HCT116 (cell line): ENCODE measurements around the gene PDGFA.

Source experiments
- CEBPB ChIP-seq: IDR thresholded peaks from 2 replicates; pipeline ENCODE4 v1.6.1; 2012; ENCODE audit warnings: low read depth
- CTCF ChIP-seq, 3 experiments: fragments of 200-600 bp in 1 of 3; sonication (generic) in 1 of 3; IDR thresholded peaks in 2 of 3; conservative IDR thresholded peaks in 1 of 3; 2 replicates each; pipeline ENCODE4 v1.5.1; 2012 to 2017; ENCODE audit warnings: low read depth in 2 of 3, low read length in 2 of 3, antibody characterized with exemption in 1 of 3, borderline replicate concordance in 1 of 3, control low read depth in 1 of 3, mild to moderate bottlenecking in 1 of 3, mixed read lengths in 1 of 3, mixed run types in 1 of 3, moderate library complexity in 1 of 3; ENCODE audit not compliant: insufficient read depth in 1 of 3
- ELF1 ChIP-seq: IDR thresholded peaks from 2 replicates; pipeline ENCODE4 v1.6.1; 2012; ENCODE audit warnings: low read depth, borderline replicate concordance
- EZH2 ChIP-seq: fragments of 200-600 bp; sonication (generic); IDR thresholded peaks from 2 replicates; pipeline ENCODE4 v1.6.1; 2017; ENCODE audit warnings: antibody characterized with exemption, mixed run types
- POLR2A ChIP-seq: IDR thresholded peaks from 2 replicates; pipeline ENCODE4 v1.7.0; 2011; ENCODE audit warnings: borderline replicate concordance; ENCODE audit not compliant: insufficient read depth, insufficient read length; ENCODE audit errors: extremely low read depth
- POLR2AphosphoS5 ChIP-seq: IDR thresholded peaks from 2 replicates; pipeline ENCODE4 v1.6.1; 2011; ENCODE audit warnings: mild to moderate bottlenecking, low read depth, low read length, moderate library complexity
- RAD21 ChIP-seq: IDR thresholded peaks from 2 replicates; pipeline ENCODE4 v1.6.1; 2012; ENCODE audit warnings: low read depth, mild to moderate bottlenecking
- SP1 ChIP-seq: IDR thresholded peaks from 2 replicates; pipeline ENCODE4 v1.6.1; 2012; ENCODE audit warnings: low read depth
- SRF ChIP-seq: IDR thresholded peaks from 2 replicates; pipeline ENCODE4 v1.6.1; 2012; ENCODE audit warnings: low read depth
- TCF7L2 ChIP-seq: IDR thresholded peaks from 2 replicates; pipeline ENCODE4 v1.7.0; 2011; ENCODE audit warnings: borderline replicate concordance, inconsistent platforms; ENCODE audit not compliant: insufficient read depth, insufficient read length; ENCODE audit errors: extremely low read depth
- YY1 ChIP-seq: IDR thresholded peaks from 2 replicates; pipeline ENCODE4 v1.6.1; 2011; ENCODE audit warnings: low read length, low read depth, moderate library complexity, mild to moderate bottlenecking; ENCODE audit not compliant: insufficient replicate concordance; ENCODE audit errors: extremely low read depth
- ZNF274 ChIP-seq: fragments of 200-500 bp; sonication (Bioruptor generic); IDR thresholded peaks from 2 replicates; pipeline ENCODE4 v1.6.1; 2014; ENCODE audit warnings: mild to moderate bottlenecking, low read depth, low read length, inconsistent platforms

GRCh38 chr7:527723-528122 lies 8.1 kb upstream of the PDGFA start:
- TF ChIP-seq ZNF274 (no peak), YY1 (no peak), POLR2AphosphoS5 (no peak), RAD21 (no peak), CTCF (IDR thresholded peaks at IDR 0.05 in 2 of 3, conservative IDR thresholded peaks at IDR 0.05 in 1 of 3; ENCODE audit: borderline replicate concordance in 1 of 3, insufficient read depth in 1 of 3, low read depth in 2 of 3, low read length in 2 of 3) (no peak), EZH2 (no peak), POLR2A (no peak), SP1 (no peak), SRF (no peak), ELF1 (no peak), TCF7L2 (no peak), CEBPB (no peak)
